Activated CD4-positive, alpha-beta T cell treated with anti-CD3 and anti-CD28 coated beads for 4 hours (primary cell): Measurements from ENCODE around the gene YEATS4.

Source experiments
- DNase-seq, 2 donors: peaks; one replicate each; pipeline ENCODE4 v3.0.0-alpha.2; 2020

Gene YEATS4

GRCh38 chr12:69343357-69343756 is 16.2 kb upstream of the YEATS4 start:
- no peak for DNase-seq

- DNase-seq = no peak
These were observed 15.5 kb upstream of the YEATS4 start for GRCh38 chr12:69343885-69344612.

GRCh38 chr12:69345077-69345476 is 14.5 kb upstream of the YEATS4 start:
- no peak for DNase-seq

- no peak for DNase-seq
These were observed 13.8 kb upstream of the YEATS4 start for GRCh38 chr12:69345742-69346141.

- DNase-seq = no peak
These were observed 11.2 kb upstream of the YEATS4 start, which contains the start of gene LYZ for GRCh38 chr12:69348162-69348938. Gene LYZ (plus strand): TSS chr12:69348381. CDS start chr12:69348409, 28 bp downstream.

- DNase-seq = no peak
These were observed 9.4 kb upstream of the YEATS4 start for GRCh38 chr12:69350002-69350626.

- DNase-seq = no peak
These were observed 8.8 kb upstream of the YEATS4 start for GRCh38 chr12:69350777-69351176.

GRCh38 chr12:69351462-69352236 is 7.9 kb upstream of the YEATS4 start:
- DNase-seq = no peak

GRCh38 chr12:69352904-69353303 is 6.6 kb upstream of the YEATS4 start:
- no peak for DNase-seq

GRCh38 chr12:69354172-69354555 is 5.4 kb upstream of the YEATS4 start:
- DNase-seq = no peak

GRCh38 chr12:69354556-69355187 is 4.9 kb upstream of the YEATS4 start:
- DNase-seq = no peak

- DNase-seq = no peak
These were observed 4.0 kb upstream of the YEATS4 start for GRCh38 chr12:69355363-69356028.

- no peak for DNase-seq
These were observed 767 bp downstream of the YEATS4 start for GRCh38 chr12:69360348-69360672.

- DNase-seq = no peak
These were observed 7.3 kb downstream of the YEATS4 start for GRCh38 chr12:69366796-69367195.

GRCh38 chr12:69368171-69368570 is 8.6 kb downstream of the YEATS4 start:
- no peak for DNase-seq

GRCh38 chr12:69383074-69383473 is 23.5 kb downstream of the YEATS4 start:
- DNase-seq = no peak

GRCh38 chr12:69385038-69385437 is 25.5 kb downstream of the YEATS4 start:
- DNase-seq = no peak

GRCh38 chr12:69386921-69387320 is 27.4 kb downstream of the YEATS4 start:
- DNase-seq = no peak

GRCh38 chr12:69388371-69388770 is 28.8 kb downstream of the YEATS4 start:
- no peak for DNase-seq

GRCh38 chr12:69389831-69390230 is 30.3 kb downstream of the YEATS4 start:
- DNase-seq = no peak

- no peak for DNase-seq
These were observed 32.8 kb downstream of the YEATS4 start for GRCh38 chr12:69392179-69392928.
